Liver (tissue), 3 donors: ENCODE measurements around the gene CBX5.

Experiments
- EGR1 ChIP-seq, 2 donors: IDR thresholded peaks; 2 replicates each; pipeline ENCODE4 v1.6.1; 2016 to 2018; ENCODE audit warnings: antibody characterized with exemption in 2 of 2, low read depth in 2 of 2
- FOXA1 ChIP-seq: IDR thresholded peaks from 2 replicates; pipeline ENCODE4 v1.6.1; 2016; ENCODE audit warnings: antibody characterized with exemption
- GABPA ChIP-seq, 2 donors: IDR thresholded peaks in 1 of 2; conservative IDR thresholded peaks in 1 of 2; 2 replicates each; pipeline ENCODE4 v1.6.1; 2016; ENCODE audit warnings: antibody characterized with exemption in 2 of 2, mild to moderate bottlenecking in 1 of 2, moderate library complexity in 1 of 2
- JUND ChIP-seq, 2 donors: IDR thresholded peaks; 2 replicates each; pipeline ENCODE4 v1.6.1; 2016; ENCODE audit warnings: antibody characterized with exemption in 2 of 2
- TAF1 ChIP-seq: conservative IDR thresholded peaks from 2 replicates; pipeline ENCODE4 v1.6.1; 2016; ENCODE audit warnings: antibody characterized with exemption, mild to moderate bottlenecking
- YY1 ChIP-seq: IDR thresholded peaks from 2 replicates; pipeline ENCODE4 v1.6.1; 2016; ENCODE audit warnings: antibody characterized with exemption, mild to moderate bottlenecking
- TF ChIP-seq, protein P1 (sequence below): fragments of 150-350 bp; IDR thresholded peaks from 2 replicates; pipeline ENCODE4 v1.5.1; 2017; ENCODE audit warnings: improper control_type of control experiment, low read depth, low read length; ENCODE audit not compliant: missing input control
- TF ChIP-seq, protein P2 (sequence below): IDR thresholded peaks from 2 replicates; pipeline ENCODE4 v1.6.1; 2016; ENCODE audit warnings: antibody characterized with exemption
- TF ChIP-seq, protein P3 (sequence below): IDR thresholded peaks from 2 replicates; pipeline ENCODE4 v1.6.1; 2016; ENCODE audit warnings: antibody characterized with exemption
- TF ChIP-seq, protein P4 (sequence below): IDR thresholded peaks from 2 replicates; pipeline ENCODE4 v1.6.1; 2016; ENCODE audit warnings: antibody characterized with exemption, mild to moderate bottlenecking
- donor health status: healthy.
- donor health status: healthy.

DNA sequence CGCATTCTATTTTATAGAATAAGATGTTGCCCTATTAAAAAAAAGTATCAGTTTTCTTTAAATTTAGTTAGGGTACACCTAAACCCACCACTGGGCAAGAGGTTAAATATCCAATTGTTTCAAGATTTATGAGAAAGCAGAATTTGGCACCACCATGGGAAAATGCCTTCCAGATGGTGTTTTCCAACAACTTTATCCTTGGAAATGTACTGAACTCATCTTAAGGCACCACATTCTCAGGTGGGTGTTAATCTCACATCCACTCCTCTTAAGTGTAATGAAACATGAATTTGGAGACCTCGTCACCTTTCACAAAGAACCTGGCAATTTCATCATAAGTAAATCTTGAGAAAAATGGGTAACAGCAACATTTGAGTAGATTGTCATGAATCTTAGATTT, 13.1 kb downstream of the CBX5 start:
- no peak for TF ChIP-seq JUND (IDR thresholded peaks at IDR 0.05)
- no peak for TF ChIP-seq EGR1 (IDR thresholded peaks at IDR 0.05; ENCODE audit: low read depth in 2 of 2)
- TF ChIP-seq, protein P1, sequence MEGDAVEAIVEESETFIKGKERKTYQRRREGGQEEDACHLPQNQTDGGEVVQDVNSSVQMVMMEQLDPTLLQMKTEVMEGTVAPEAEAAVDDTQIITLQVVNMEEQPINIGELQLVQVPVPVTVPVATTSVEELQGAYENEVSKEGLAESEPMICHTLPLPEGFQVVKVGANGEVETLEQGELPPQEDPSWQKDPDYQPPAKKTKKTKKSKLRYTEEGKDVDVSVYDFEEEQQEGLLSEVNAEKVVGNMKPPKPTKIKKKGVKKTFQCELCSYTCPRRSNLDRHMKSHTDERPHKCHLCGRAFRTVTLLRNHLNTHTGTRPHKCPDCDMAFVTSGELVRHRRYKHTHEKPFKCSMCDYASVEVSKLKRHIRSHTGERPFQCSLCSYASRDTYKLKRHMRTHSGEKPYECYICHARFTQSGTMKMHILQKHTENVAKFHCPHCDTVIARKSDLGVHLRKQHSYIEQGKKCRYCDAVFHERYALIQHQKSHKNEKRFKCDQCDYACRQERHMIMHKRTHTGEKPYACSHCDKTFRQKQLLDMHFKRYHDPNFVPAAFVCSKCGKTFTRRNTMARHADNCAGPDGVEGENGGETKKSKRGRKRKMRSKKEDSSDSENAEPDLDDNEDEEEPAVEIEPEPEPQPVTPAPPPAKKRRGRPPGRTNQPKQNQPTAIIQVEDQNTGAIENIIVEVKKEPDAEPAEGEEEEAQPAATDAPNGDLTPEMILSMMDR = no peak
- TF ChIP-seq, protein P2, sequence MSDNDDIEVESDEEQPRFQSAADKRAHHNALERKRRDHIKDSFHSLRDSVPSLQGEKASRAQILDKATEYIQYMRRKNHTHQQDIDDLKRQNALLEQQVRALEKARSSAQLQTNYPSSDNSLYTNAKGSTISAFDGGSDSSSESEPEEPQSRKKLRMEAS = no peak
- TF ChIP-seq, protein P3, sequence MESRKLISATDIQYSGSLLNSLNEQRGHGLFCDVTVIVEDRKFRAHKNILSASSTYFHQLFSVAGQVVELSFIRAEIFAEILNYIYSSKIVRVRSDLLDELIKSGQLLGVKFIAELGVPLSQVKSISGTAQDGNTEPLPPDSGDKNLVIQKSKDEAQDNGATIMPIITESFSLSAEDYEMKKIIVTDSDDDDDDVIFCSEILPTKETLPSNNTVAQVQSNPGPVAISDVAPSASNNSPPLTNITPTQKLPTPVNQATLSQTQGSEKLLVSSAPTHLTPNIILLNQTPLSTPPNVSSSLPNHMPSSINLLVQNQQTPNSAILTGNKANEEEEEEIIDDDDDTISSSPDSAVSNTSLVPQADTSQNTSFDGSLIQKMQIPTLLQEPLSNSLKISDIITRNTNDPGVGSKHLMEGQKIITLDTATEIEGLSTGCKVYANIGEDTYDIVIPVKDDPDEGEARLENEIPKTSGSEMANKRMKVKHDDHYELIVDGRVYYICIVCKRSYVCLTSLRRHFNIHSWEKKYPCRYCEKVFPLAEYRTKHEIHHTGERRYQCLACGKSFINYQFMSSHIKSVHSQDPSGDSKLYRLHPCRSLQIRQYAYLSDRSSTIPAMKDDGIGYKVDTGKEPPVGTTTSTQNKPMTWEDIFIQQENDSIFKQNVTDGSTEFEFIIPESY = no peak
- no peak for TF ChIP-seq YY1
- no peak for TF ChIP-seq GABPA (IDR thresholded peaks at IDR 0.05 in 1 of 2, conservative IDR thresholded peaks at IDR 0.05 in 1 of 2)
- TF ChIP-seq TAF1 = no peak
- TF ChIP-seq, protein P4, sequence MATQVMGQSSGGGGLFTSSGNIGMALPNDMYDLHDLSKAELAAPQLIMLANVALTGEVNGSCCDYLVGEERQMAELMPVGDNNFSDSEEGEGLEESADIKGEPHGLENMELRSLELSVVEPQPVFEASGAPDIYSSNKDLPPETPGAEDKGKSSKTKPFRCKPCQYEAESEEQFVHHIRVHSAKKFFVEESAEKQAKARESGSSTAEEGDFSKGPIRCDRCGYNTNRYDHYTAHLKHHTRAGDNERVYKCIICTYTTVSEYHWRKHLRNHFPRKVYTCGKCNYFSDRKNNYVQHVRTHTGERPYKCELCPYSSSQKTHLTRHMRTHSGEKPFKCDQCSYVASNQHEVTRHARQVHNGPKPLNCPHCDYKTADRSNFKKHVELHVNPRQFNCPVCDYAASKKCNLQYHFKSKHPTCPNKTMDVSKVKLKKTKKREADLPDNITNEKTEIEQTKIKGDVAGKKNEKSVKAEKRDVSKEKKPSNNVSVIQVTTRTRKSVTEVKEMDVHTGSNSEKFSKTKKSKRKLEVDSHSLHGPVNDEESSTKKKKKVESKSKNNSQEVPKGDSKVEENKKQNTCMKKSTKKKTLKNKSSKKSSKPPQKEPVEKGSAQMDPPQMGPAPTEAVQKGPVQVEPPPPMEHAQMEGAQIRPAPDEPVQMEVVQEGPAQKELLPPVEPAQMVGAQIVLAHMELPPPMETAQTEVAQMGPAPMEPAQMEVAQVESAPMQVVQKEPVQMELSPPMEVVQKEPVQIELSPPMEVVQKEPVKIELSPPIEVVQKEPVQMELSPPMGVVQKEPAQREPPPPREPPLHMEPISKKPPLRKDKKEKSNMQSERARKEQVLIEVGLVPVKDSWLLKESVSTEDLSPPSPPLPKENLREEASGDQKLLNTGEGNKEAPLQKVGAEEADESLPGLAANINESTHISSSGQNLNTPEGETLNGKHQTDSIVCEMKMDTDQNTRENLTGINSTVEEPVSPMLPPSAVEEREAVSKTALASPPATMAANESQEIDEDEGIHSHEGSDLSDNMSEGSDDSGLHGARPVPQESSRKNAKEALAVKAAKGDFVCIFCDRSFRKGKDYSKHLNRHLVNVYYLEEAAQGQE = no peak
- TF ChIP-seq FOXA1 = no peak
